Neural cell (in vitro differentiated cells): ENCODE results near the gene MTR.

ENCODE experiments used
- CTCF ChIP-seq: fragments of 450-650 bp; IDR thresholded peaks from 2 replicates; pipeline ENCODE4 v1.5.1; 2014; ENCODE audit warnings: antibody characterized with exemption, mild to moderate bottlenecking, moderate library complexity; ENCODE audit not compliant: poor library complexity, severe bottlenecking
- EP300 ChIP-seq: fragments of 450-650 bp; conservative IDR thresholded peaks from 2 replicates; pipeline ENCODE4 v1.6.1; 2014; ENCODE audit warnings: antibody characterized with exemption, mild to moderate bottlenecking, moderate library complexity; ENCODE audit not compliant: poor library complexity, severe bottlenecking
- EZH2 ChIP-seq: fragments of 200-600, 300-800 bp; shearing (Covaris generic), sonication (generic); IDR thresholded peaks from 2 replicates; pipeline ENCODE4 v1.6.1; 2014; ENCODE audit warnings: antibody characterized with exemption, low read length, borderline replicate concordance, mild to moderate bottlenecking; ENCODE audit not compliant: insufficient read depth, poor library complexity, severe bottlenecking
- MXI1 ChIP-seq: fragments of 450-650 bp; conservative IDR thresholded peaks from 2 replicates; pipeline ENCODE4 v1.6.1; 2014; ENCODE audit warnings: antibody characterized with exemption, mild to moderate bottlenecking; ENCODE audit not compliant: poor library complexity, severe bottlenecking
- POLR2AphosphoS5 ChIP-seq: IDR thresholded peaks from 2 replicates; pipeline ENCODE4 v1.6.1; 2012
- RAD21 ChIP-seq: fragments of 450-650 bp; conservative IDR thresholded peaks from 2 replicates; pipeline ENCODE4 v1.6.1; 2014; ENCODE audit warnings: antibody characterized with exemption, mild to moderate bottlenecking, moderate library complexity
- TAF1 ChIP-seq: IDR thresholded peaks from 2 replicates; pipeline ENCODE4 v1.6.1; 2012; ENCODE audit warnings: low read depth

GRCh38 chr1:236913371-236914037, 118.4 kb downstream of the MTR start:
- TF ChIP-seq CTCF, result no peak
- TF ChIP-seq EZH2, result no peak
- TF ChIP-seq TAF1, result no peak
- TF ChIP-seq POLR2AphosphoS5, result no peak
- TF ChIP-seq RAD21, result no peak
- TF ChIP-seq MXI1, result no peak
- TF ChIP-seq EP300, result no peak
